Epithelial cell of proximal tubule (primary cell): ENCODE results near the gene ERICH6. TPM values are rescaled to one million over a fixed set of nuclear protein-coding genes. Genes with fewer than 3 reads are reported as not detected.

Experiments used
- DNase-seq: peaks from one replicate; pipeline ENCODE4 v3.0.0-alpha.2; 2011; ENCODE audit warnings: low read depth
- H3K4me3 ChIP-seq: 2 replicates; pipeline ENCODE4 v1.5.1; 2011; ENCODE audit warnings: low read depth, mild to moderate bottlenecking, low read length
- total RNA-seq: library from RNA; depleted of rRNA; stranded (reverse); fragments of >200 nt; gene quantifications from 2 replicates; pipeline ENCODE4 v1.2.3, GENCODE V29; 2015
- TF ChIP-seq, protein P1 (sequence below): conservative IDR thresholded peaks from 2 replicates; pipeline ENCODE4 v1.5.1; 2012; ENCODE audit warnings: low read depth, mild to moderate bottlenecking, low read length

ERICH6 gene
- total RNA-seq, 1 donor from 2014 or later: not detected

DNA sequence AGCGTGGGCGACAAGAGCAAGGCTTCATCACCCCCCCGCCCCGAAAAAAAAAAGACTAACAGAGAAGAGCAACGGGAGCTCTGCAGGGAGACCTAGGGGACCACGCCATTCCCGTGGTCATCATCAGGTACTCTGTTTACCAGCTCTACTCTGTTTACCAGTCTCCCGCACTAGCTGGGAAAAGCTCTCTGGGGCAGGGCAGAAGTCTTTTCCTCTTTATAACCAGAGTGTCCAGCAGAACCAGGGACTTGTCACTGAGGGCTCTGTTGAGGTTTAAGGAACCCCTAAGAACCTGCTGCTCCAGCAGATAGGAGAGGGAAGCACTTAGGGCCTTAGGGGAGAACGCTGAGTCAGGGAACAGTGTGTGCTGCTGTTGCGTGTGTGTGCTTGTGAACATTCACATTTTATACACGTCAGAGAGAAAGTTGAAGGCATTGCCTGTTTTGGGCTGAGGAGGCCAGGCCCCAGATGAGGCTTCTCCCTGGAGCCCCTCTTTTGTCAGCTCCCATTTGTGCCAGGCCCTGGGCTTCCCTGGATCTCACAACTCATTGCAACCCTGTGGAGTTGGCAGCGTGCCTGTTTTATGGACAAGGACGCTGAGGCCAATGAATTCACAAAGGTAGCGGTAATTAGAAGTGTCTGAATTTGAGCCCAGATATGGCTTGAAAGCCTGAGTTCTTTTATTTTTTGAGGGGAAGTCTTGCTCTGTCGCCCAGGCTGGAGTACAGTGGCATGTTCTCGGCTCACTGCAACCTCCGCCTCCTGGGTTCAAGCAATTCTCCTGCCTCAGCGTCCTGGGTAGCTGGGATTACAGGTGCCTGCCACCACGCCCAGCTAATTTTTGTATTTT is 24.2 kb upstream of the ERICH6 start:
- no peak overlapping the region for H3K4me3 ChIP-seq
- DNase-seq: no peak
- TF ChIP-seq, protein P1, sequence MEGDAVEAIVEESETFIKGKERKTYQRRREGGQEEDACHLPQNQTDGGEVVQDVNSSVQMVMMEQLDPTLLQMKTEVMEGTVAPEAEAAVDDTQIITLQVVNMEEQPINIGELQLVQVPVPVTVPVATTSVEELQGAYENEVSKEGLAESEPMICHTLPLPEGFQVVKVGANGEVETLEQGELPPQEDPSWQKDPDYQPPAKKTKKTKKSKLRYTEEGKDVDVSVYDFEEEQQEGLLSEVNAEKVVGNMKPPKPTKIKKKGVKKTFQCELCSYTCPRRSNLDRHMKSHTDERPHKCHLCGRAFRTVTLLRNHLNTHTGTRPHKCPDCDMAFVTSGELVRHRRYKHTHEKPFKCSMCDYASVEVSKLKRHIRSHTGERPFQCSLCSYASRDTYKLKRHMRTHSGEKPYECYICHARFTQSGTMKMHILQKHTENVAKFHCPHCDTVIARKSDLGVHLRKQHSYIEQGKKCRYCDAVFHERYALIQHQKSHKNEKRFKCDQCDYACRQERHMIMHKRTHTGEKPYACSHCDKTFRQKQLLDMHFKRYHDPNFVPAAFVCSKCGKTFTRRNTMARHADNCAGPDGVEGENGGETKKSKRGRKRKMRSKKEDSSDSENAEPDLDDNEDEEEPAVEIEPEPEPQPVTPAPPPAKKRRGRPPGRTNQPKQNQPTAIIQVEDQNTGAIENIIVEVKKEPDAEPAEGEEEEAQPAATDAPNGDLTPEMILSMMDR: no peak

DNA sequence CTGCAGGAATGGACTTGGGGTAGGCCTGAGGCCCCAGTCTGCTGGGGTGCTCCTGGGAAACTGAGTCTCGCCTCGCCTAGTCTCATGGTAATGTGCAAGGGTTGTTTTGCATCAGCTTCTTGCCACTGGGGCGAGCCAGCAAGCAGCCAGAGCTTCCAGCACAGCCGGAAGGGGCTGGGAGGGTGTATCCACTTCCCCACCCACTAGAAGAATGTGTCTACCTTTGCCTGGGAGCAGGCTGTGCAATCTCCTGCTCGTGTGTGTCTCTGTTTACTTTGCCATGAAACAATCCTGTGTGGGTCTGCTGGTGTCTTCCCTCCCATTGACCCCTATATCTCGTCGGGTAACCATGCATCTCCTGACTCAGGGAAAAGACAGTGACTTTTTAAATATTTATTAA is 21.8 kb upstream of the ERICH6 start:
- TF ChIP-seq, protein P1: no peak
- no peak overlapping the region for H3K4me3 ChIP-seq
- no peak for DNase-seq

DNA sequence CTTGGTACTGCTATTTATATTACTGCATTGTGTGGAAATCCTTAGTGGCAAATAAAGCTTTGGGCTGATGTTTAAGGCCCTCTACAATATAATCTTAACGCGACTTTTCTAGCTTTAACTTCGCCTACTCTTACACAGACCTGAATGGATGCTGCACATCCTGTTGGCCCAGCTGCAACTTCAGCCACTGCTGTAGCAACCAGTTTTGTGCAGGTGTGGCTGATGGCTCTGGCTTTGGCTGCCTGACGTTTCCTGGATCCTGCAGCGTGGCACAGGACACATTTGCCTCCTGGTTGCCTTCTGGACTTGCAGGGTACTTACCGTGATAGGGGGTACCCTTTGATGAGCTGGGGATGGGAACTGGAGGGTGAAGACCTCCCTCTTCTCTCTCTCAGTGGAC is 20.2 kb upstream of the ERICH6 start:
- DNase-seq: no peak
- no peak overlapping the region for H3K4me3 ChIP-seq
- TF ChIP-seq, protein P1: no peak

DNA sequence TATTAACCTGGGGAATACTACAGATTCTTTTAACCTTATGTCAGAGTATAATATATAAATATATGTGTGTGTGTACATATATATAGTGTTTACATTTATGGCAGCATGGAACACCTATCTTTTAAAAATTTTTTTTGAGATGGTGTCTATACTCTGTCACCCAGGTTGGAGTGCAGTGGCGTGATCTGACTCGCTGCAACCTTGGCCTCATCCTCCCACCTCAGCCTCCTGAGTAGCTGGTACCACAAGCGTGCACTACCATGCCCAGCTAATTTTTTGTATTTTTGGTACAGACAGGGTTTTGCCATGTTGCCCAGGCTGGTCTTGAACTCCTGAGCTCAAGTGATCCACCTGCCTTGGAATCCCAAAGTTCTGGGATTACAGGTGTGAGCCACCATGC is 18.5 kb upstream of the ERICH6 start:
- H3K4me3 ChIP-seq: no peak overlapping the region
- TF ChIP-seq, protein P1: no peak

DNA sequence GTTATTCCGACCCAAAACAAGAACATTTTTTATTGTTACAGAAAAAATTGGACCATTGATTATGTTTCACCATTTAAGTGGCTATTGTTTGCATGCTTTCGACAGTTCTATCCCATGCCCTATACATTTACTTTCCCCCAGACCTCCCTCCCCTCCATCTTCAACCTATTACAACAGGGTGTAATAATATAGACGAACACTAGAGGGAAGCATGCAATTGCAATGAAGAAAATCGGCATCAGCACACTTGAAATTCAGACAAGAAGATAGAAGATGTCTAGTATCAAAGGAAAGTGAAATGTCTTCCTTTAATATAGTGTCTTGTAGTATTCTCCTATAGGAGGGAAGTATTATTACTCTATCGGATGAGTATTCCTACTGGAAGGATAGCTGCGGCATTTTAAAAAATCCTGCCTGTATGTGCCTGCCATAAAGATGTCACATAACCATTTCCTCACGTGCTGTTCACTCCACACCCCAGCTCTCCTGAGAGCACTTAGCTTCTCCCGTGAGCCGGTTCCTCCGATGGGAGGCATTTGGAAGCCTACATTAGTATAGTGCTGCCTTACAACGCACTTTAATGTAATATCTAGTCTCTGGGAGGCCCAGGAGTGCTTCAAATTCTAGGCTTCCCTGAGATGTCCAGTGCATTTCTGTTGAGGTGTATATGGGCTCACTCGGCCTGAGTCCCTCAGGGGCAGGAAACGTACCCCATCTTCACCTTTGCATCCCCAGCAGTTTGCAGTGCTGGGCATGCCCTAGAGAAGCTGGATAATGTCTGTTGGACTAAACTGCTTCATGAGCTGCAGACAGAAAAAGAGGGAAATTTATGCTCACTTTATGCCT is 17.8 kb upstream of the ERICH6 start:
- TF ChIP-seq, protein P1: peak; percentile 82
- no peak overlapping the region for H3K4me3 ChIP-seq
- no peak for DNase-seq

More for the DNA sequence above, 18.5 kb upstream of the ERICH6 start:
- DNase-seq: no peak

DNA sequence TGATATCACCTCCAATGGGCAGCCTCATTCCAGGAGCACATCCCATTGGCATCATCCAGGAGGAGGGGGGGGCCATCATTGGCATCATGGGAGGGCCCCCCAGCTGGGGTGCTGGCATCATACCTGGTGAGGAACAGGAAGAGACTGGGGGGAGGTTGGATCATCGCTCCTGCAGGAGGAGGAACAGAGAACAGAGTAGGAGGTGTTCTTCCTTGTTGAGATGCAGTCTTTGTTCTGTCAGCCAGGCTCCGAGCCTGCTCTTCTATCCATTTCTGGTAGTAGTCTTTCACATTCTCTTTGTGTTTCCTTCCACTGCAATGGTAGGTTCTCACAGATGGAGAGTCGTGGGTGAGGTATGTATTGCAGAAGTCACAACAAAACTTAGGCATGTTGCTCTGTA is 16.7 kb upstream of the ERICH6 start:
- no peak overlapping the region for H3K4me3 ChIP-seq
- TF ChIP-seq, protein P1: no peak
- DNase-seq: no peak
